Keratinocyte (primary cell): ENCODE measurements around the gene LDLRAD4. TPM values are rescaled to one million over a fixed set of nuclear protein-coding genes. Genes with fewer than 3 reads are reported as not detected.

ENCODE experiments used
- DNase-seq: peaks from one replicate; pipeline ENCODE4 v3.0.0-alpha.2; 2011; ENCODE audit warnings: low read depth, missing footprints, low spot score
- FAIRE-seq: peaks from 2 replicates; lab custom pipeline; 2011; peaks lifted over from hg19 to GRCh38; lab: Jason Lieb, UNC
- H2AFZ ChIP-seq: 2 replicates; pipeline ENCODE4 v1.6.0; 2012; ENCODE audit warnings: low read length, control low read depth, inconsistent platforms; ENCODE audit not compliant: control insufficient read depth
- H3K27ac ChIP-seq: 2 replicates; pipeline ENCODE4 v1.5.1; 2011; ENCODE audit warnings: low read length; ENCODE audit not compliant: control insufficient read depth, insufficient read depth
- H3K27me3 ChIP-seq: 3 replicates; pipeline ENCODE4 v1.6.0; 2011; ENCODE audit warnings: low read length; ENCODE audit not compliant: control insufficient read depth, insufficient read depth; ENCODE audit errors: extremely low read depth
- H3K36me3 ChIP-seq, 2 experiments: 2 replicates in 1 of 2; 3 replicates in 1 of 2; pipeline ENCODE4 v1.5.1; 2011; ENCODE audit warnings: low read length in 2 of 2, mild to moderate bottlenecking in 1 of 2; ENCODE audit not compliant: control insufficient read depth in 2 of 2, insufficient read depth in 2 of 2; ENCODE audit errors: extremely low read depth in 1 of 2
- H3K4me1 ChIP-seq: 3 replicates; pipeline ENCODE4 v1.5.1; 2011; ENCODE audit warnings: low read length; ENCODE audit not compliant: control insufficient read depth, insufficient read depth; ENCODE audit errors: extremely low read depth
- H3K4me2 ChIP-seq: 3 replicates; pipeline ENCODE4 v1.6.0; 2011; ENCODE audit warnings: low read depth, low read length; ENCODE audit not compliant: control insufficient read depth, insufficient read depth; ENCODE audit errors: extremely low read depth
- H3K4me3 ChIP-seq, 3 experiments: fragments of 200-600 bp in 1 of 3; sonication (generic) in 1 of 3; 2 replicates in 2 of 3; 3 replicates in 1 of 3; pipeline ENCODE4 v1.5.1; 2011 to 2016; ENCODE audit warnings: low read length in 3 of 3, mild to moderate bottlenecking in 3 of 3, control low read depth in 2 of 3, inconsistent platforms in 1 of 3, low read depth in 1 of 3, mixed read lengths in 1 of 3, mixed run types in 1 of 3, moderate library complexity in 1 of 3; ENCODE audit not compliant: control insufficient read depth in 2 of 3, insufficient read depth in 2 of 3; ENCODE audit errors: extremely low read depth in 1 of 3
- H3K79me2 ChIP-seq: 2 replicates; pipeline ENCODE4 v1.6.0; 2012; ENCODE audit warnings: low read length; ENCODE audit not compliant: control insufficient read depth, insufficient read depth
- H3K9ac ChIP-seq: 3 replicates; pipeline ENCODE4 v1.6.0; 2011; ENCODE audit warnings: low read length; ENCODE audit not compliant: control insufficient read depth, insufficient read depth; ENCODE audit errors: extremely low read depth
- H3K9me1 ChIP-seq: 3 replicates; pipeline ENCODE4 v1.6.0; 2011; ENCODE audit warnings: low read length; ENCODE audit not compliant: control insufficient read depth, insufficient read depth; ENCODE audit errors: extremely low read depth
- H3K9me3 ChIP-seq: 2 replicates; pipeline ENCODE4 v1.5.1; 2012; ENCODE audit warnings: low read depth, low read length; ENCODE audit not compliant: control insufficient read depth
- H4K20me1 ChIP-seq: 3 replicates; pipeline ENCODE4 v1.6.0; 2011; ENCODE audit warnings: low read length; ENCODE audit not compliant: control insufficient read depth, insufficient read depth; ENCODE audit errors: extremely low read depth
- CTCF ChIP-seq, 3 experiments: IDR thresholded peaks in 1 of 3; conservative IDR thresholded peaks in 1 of 3; optimal IDR thresholded peaks in 1 of 3; 2 replicates in 2 of 3; 3 replicates in 1 of 3; pipeline versions ENCODE3 to v1.5.1; 2011; ENCODE audit warnings: low read length in 3 of 3, mild to moderate bottlenecking in 3 of 3, moderate library complexity in 2 of 3, control low read depth in 1 of 3, inconsistent platforms in 1 of 3; ENCODE audit not compliant: insufficient read depth in 2 of 3; ENCODE audit errors: extremely low read depth in 1 of 3
- EZH2 ChIP-seq: IDR thresholded peaks from one replicate; pipeline ENCODE4 v1.6.1; 2012; ENCODE audit warnings: inconsistent platforms, mild to moderate bottlenecking, low read length, moderate library complexity
- dilution Hi-C: fragments of 300-500 bp; cut with MboI; formaldehyde crosslinking; loops from one replicate; pipeline ENCODE4 v1.7.0; 2020; ENCODE audit warnings: low sequenced_read_pairs; ENCODE audit not compliant: extremely low pct_ligation_motif_present
- polyA plus RNA-seq, 5 experiments: library from polyadenylated mRNA; depleted of rRNA in 3 of 5; stranded (reverse) in 3 of 5; stranded (forward) in 1 of 5; unstranded in 1 of 5; fragments of >200 nt; gene quantifications; 1 replicate in 1 of 5; 2 replicates in 3 of 5; 3 replicates in 1 of 5; pipeline versions ENCODE4 v1.2.1 to v1.2.3, GENCODE V29; 2011 to 2012; ENCODE audit warnings: missing spikeins in 2 of 5, low read depth in 1 of 5, low replicate concordance in 1 of 5

LDLRAD4 gene
- polyA plus RNA-seq, 1 donor (not counting 4 experiments of a cell fraction or from before 2014, with no cell fraction given), result not detected

- no peaks in the 10 kb centered on the region for H4K20me1 ChIP-seq
- no peak for DNase-seq
- H3K79me2 ChIP-seq, result no peaks in the 10 kb centered on the region
- dilution Hi-C loops, result no loop called here
- H2AFZ ChIP-seq, result no peak overlapping the region
- no peaks in the 10 kb centered on the region for H3K36me3 ChIP-seq
- TF ChIP-seq EZH2 (no peak), CTCF (optimal IDR thresholded peaks at IDR 0.05 in 1 of 3, IDR thresholded peaks at IDR 0.05 in 1 of 3, conservative IDR thresholded peaks at IDR 0.05 in 1 of 3; ENCODE audit: extremely low read depth in 1 of 3, insufficient read depth in 2 of 3, low read length in 3 of 3) (no peak)
- no peak for FAIRE-seq
- H3K27ac ChIP-seq, result no peak overlapping the region
- no peaks in the 10 kb centered on the region for H3K9me1 ChIP-seq
- no peak overlapping the region for H3K4me2 ChIP-seq
- no peaks in the 10 kb centered on the region for H3K4me1 ChIP-seq
- no peak overlapping the region for H3K9ac ChIP-seq
- H3K4me3 ChIP-seq, result no peak overlapping the region
- H3K27me3 ChIP-seq, result no peaks in the 10 kb centered on the region
- H3K9me3 ChIP-seq, result no peaks in the 10 kb centered on the region
These were observed 264.0 kb downstream of the LDLRAD4 start for GRCh38 chr18:13482618-13482945.

GRCh38 chr18:13483316-13484270, 265.0 kb downstream of the LDLRAD4 start:
- Histone ChIP-seq H3K4me1 (no peaks in the 10 kb centered on the region), H3K4me3 (no peak overlapping the region), H3K9me3 (no peaks in the 10 kb centered on the region), H3K79me2 (no peaks in the 10 kb centered on the region), H2AFZ (no peak overlapping the region), H3K27ac (no peak overlapping the region), H3K9ac (no peak overlapping the region), H4K20me1 (no peaks in the 10 kb centered on the region), H3K27me3 (no peaks in the 10 kb centered on the region), H3K36me3 (no peaks in the 10 kb centered on the region), H3K4me2 (no peak overlapping the region), H3K9me1 (no peaks in the 10 kb centered on the region)
- FAIRE-seq (no peak), DNase-seq (no peak)
- no peak for TF ChIP-seq EZH2
- TF ChIP-seq CTCF (optimal IDR thresholded peaks at IDR 0.05 in 1 of 3, IDR thresholded peaks at IDR 0.05 in 1 of 3, conservative IDR thresholded peaks at IDR 0.05 in 1 of 3; ENCODE audit: extremely low read depth in 1 of 3, insufficient read depth in 2 of 3, low read length in 3 of 3), result no peak
- dilution Hi-C loops, result no loop called here
